ENCODE results near the gene GDF11. TPM values are rescaled to one million over a fixed set of nuclear protein-coding genes. Genes with fewer than 3 reads are reported as not detected.

GDF11 gene
- total and polyA plus RNA-seq, 10 donors = 3.5 to 14.5 (median 9.7) TPM

- TF ChIP-seq POLR2A (IDR thresholded peaks at IDR 0.05) (no peak), POLR2AphosphoS5 (IDR thresholded peaks at IDR 0.05) (no peak)
- TF ChIP-seq, protein P1, sequence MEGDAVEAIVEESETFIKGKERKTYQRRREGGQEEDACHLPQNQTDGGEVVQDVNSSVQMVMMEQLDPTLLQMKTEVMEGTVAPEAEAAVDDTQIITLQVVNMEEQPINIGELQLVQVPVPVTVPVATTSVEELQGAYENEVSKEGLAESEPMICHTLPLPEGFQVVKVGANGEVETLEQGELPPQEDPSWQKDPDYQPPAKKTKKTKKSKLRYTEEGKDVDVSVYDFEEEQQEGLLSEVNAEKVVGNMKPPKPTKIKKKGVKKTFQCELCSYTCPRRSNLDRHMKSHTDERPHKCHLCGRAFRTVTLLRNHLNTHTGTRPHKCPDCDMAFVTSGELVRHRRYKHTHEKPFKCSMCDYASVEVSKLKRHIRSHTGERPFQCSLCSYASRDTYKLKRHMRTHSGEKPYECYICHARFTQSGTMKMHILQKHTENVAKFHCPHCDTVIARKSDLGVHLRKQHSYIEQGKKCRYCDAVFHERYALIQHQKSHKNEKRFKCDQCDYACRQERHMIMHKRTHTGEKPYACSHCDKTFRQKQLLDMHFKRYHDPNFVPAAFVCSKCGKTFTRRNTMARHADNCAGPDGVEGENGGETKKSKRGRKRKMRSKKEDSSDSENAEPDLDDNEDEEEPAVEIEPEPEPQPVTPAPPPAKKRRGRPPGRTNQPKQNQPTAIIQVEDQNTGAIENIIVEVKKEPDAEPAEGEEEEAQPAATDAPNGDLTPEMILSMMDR (IDR thresholded peaks at IDR 0.05 in 8 of 11, conservative IDR thresholded peaks at IDR 0.05 in 3 of 11) = no peak
- intact Hi-C loops (cut with DNase I; ENCODE audit: low total_unique reads) = no loop called here
- H3K27me3 ChIP-seq (replicated peaks in 1 of 7) = no peaks in the 10 kb centered on the region
- no peak overlapping the region for H3K27ac ChIP-seq
- peaks cover 0 to 5% (median 0%) of the 10 kb centered on the region in 6 donors for H3K4me1 ChIP-seq
- DNase-seq = no peak
- no peaks in the 10 kb centered on the region for H3K9me3 ChIP-seq
- no peak overlapping the region for H3K4me3 ChIP-seq
- 83 to 92% (median 90%) methylated on average over 5 of the region's 5 CpGs for WGBS, 5 donors
- peaks cover 0 to 98% (median 20%) of the 10 kb centered on the region in 6 donors for H3K36me3 ChIP-seq
Measured at GRCh38 chr12:55765736-55766290, 22.9 kb downstream of the GDF11 start.

DNA sequence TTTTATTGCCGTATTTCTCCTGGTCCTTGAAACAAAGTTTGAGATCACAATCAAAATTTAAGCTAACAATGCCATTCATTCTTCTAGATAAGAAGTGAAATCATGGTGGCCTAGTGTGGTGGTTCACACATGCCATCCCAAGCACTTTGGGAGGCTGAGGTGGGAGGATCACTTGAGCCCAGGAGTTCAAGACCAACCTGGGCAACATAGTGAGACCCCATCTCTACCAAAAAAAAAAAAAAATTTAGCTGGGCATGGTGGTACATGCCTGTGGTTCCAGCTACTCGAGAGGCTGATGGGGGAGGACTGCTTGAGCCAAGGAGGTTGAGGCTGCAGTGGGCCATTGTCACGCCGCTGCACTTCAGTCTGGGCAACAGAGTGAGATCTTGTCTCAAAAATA, 24.2 kb downstream of the GDF11 start:
- Histone ChIP-seq H3K27me3 (replicated peaks in 1 of 7) (no peaks in the 10 kb centered on the region), H3K27ac (no peak overlapping the region), H3K36me3 (peaks cover 0 to 98% (median 24%) of the 10 kb centered on the region in 6 donors), H3K9me3 (no peaks in the 10 kb centered on the region), H3K4me1 (peaks cover 0 to 16% (median 0%) of the 10 kb centered on the region in 6 donors), H3K4me3 (no peak overlapping the region)
- no peak for DNase-seq
- TF ChIP-seq, protein P1 (IDR thresholded peaks at IDR 0.05 in 8 of 11, conservative IDR thresholded peaks at IDR 0.05 in 3 of 11) = no peak
- TF ChIP-seq POLR2AphosphoS5 (IDR thresholded peaks at IDR 0.05) (no peak), POLR2A (IDR thresholded peaks at IDR 0.05) (no peak)
- 93 to 100% (median 98%) methylated on average over 4 of the region's 4 CpGs for WGBS, 5 donors
- intact Hi-C loops (cut with DNase I; ENCODE audit: low total_unique reads) = no loop called here

DNA sequence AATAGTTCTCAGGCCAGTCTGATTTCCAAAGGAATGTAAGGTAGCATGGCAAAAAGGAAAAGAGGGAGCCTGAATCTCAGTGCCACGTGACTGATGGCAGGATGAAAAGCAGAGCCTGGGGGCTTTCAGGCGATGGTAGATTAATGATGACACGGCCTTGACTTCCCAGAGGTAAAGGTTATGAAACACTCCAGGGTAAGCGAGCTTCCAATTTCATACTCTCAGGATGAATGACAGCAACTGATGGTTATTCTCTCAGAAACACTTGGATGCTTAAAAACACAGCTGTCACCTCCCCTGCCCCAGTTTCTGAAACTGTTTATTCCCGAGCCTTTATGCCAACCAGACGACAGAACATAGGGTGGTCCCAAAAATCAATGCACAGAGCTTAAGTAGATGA, 28.8 kb downstream of the GDF11 start:
- peaks cover 0 to 99% (median 25%) of the 10 kb centered on the region in 6 donors for H3K36me3 ChIP-seq
- DNase-seq = no peak
- WGBS, 5 donors = 69 to 81% (median 73%) methylated on average over 6 of the region's 6 CpGs
- TF ChIP-seq POLR2AphosphoS5 (IDR thresholded peaks at IDR 0.05) (no peak), POLR2A (IDR thresholded peaks at IDR 0.05) (no peak)
- TF ChIP-seq, protein P1 (IDR thresholded peaks at IDR 0.05 in 8 of 11, conservative IDR thresholded peaks at IDR 0.05 in 3 of 11) = no peak
- H3K9me3 ChIP-seq = no peaks in the 10 kb centered on the region
- no peak overlapping the region for H3K4me3 ChIP-seq
- H3K27me3 ChIP-seq (replicated peaks in 1 of 7) = no peaks in the 10 kb centered on the region
- intact Hi-C loops (cut with DNase I; ENCODE audit: low total_unique reads) = no loop called here
- no peak overlapping the region for H3K27ac ChIP-seq
- peaks cover 0 to 16% (median 0%) of the 10 kb centered on the region in 6 donors for H3K4me1 ChIP-seq

DNA sequence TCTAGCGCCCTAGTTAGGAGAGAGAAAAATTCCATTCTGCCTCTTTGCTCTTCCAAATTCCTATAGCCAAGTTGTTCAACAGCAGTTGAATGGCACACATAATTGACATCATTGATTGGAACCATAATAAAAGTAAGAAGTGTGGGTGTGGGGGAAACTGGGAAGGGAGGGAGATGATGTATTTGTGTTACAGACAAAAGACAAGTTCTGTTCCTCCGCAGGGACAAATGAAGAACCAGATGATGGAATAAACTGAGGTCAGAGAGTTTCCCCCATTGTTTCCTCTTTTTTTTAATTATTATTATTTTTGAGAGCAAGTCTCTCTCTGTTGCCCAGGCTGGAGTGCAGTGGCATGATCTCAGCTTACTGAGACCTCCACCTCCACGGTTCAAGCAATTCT, 34.9 kb downstream of the GDF11 start:
- Histone ChIP-seq H3K9me3 (no peaks in the 10 kb centered on the region), H3K4me3 (no peak overlapping the region), H3K36me3 (peaks cover 0 to 99% (median 54%) of the 10 kb centered on the region in 6 donors), H3K27ac (no peak overlapping the region), H3K4me1 (peaks cover 0 to under 1% (median 0%) of the 10 kb centered on the region in 6 donors), H3K27me3 (replicated peaks in 1 of 7) (no peaks in the 10 kb centered on the region)
- DNase-seq = no peak
- intact Hi-C loops (cut with DNase I; ENCODE audit: low total_unique reads) = no loop called here
- WGBS, 5 donors = 88 to 98% (median 92%) methylated on average over 3 of the region's 3 CpGs
- no peak for TF ChIP-seq POLR2AphosphoS5 (IDR thresholded peaks at IDR 0.05)

All from spleen (tissue), 11 donors.